ENCODE results near the gene MUC5AC. TPM values are rescaled to one million over a fixed set of nuclear protein-coding genes. Genes with fewer than 3 reads are reported as not detected.

Gene MUC5AC
- total RNA-seq, 3 donors from 2014 or later: 0.03 to 0.63 TPM; not detected in 1

- ATAC-seq (no peak), DNase-seq (no peak)
- Histone ChIP-seq H3K36me3 (ENCODE audit: low read depth) (no peaks in the 10 kb centered on the region), H3K9me3 (no peaks in the 10 kb centered on the region), H3K4me3 (no peak overlapping the region), H3K4me1 (ENCODE audit: low read depth) (no peaks in the 10 kb centered on the region)
- intact Hi-C loops (cut with DNase I, micrococcal nuclease): no loop called here
- TF ChIP-seq, protein P1, sequence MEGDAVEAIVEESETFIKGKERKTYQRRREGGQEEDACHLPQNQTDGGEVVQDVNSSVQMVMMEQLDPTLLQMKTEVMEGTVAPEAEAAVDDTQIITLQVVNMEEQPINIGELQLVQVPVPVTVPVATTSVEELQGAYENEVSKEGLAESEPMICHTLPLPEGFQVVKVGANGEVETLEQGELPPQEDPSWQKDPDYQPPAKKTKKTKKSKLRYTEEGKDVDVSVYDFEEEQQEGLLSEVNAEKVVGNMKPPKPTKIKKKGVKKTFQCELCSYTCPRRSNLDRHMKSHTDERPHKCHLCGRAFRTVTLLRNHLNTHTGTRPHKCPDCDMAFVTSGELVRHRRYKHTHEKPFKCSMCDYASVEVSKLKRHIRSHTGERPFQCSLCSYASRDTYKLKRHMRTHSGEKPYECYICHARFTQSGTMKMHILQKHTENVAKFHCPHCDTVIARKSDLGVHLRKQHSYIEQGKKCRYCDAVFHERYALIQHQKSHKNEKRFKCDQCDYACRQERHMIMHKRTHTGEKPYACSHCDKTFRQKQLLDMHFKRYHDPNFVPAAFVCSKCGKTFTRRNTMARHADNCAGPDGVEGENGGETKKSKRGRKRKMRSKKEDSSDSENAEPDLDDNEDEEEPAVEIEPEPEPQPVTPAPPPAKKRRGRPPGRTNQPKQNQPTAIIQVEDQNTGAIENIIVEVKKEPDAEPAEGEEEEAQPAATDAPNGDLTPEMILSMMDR (IDR thresholded peaks at IDR 0.05): no peak
Measured at GRCh38 chr11:1120532-1121330, 37.0 kb upstream of the MUC5AC start.

DNA sequence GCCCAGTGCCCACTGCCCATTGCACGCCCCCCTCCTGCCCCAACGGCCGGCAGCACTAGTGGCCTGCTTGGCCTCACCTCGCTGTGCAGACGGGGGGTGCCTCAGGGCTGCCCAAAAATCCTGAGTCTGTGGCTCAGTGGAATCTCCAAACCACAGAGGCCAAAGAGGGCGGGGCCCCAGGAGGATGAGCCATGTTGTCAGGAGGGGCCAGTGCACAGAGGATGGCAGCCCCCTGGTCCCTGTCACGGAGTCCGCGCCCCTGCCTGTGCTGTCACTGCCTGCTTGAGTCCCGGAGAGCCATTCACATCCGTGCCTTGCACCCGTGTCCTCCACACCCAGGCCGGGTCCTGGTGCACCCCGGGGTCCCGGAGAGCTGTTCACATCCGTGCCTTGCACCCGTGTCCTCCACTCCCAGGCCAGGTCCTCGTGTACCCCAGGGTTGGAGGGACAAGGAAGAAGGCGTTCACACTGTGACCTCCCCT lies 36.4 kb upstream of the MUC5AC start:
- DNase-seq (no peak), ATAC-seq (no peak)

DNA sequence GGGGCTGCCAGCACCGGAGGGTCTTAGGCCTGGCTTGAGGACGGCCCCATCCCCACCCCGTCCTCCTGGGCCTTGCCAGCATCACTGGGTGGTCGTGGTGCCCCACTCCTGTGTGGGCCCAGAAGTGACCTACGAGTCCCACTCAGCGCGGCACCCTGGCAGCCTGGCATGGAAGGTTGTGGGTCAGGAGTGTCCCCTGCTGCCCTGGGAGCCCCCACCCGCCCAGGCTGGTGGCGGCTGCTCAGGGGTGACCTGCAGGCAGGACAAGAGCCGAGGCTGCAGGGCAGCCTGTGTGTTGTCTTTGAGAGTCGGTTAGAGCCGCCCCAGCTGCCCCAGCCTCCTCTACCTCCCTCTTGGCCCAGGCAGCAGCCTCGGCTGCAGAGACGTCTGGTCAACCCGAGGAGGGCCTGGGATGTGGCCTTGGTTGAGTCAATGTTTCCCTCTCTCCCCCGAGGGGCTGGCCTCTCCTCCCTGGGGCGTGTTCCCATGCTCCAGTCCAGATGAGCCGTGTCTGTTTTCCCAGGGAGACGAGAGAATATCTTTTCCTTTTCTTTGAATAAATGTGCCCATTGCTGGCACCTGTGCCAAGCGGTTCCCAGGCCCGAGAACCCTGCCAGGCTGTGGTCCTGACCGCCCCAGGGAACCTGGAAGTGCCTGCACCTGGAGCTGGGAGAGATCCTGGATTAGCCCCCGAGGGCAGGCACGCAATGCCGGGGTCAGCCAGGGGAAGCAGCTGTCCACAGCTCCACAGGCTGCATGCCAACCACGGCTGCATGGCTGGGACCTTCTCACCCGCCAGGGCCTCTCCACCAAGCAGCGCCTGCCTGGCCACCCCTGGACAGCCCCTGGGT lies 35.7 kb upstream of the MUC5AC start:
- intact Hi-C loops (cut with DNase I, micrococcal nuclease): no loop called here
- Histone ChIP-seq H3K9me3 (no peaks in the 10 kb centered on the region), H3K36me3 (ENCODE audit: low read depth) (no peaks in the 10 kb centered on the region), H3K4me3 (no peak overlapping the region), H3K4me1 (ENCODE audit: low read depth) (no peaks in the 10 kb centered on the region)
- DNase-seq (no peak), ATAC-seq (no peak)
- TF ChIP-seq, protein P1 (IDR thresholded peaks at IDR 0.05): no peak

More for the DNA sequence above, 36.4 kb upstream of the MUC5AC start:
- Histone ChIP-seq H3K36me3 (ENCODE audit: low read depth) (no peaks in the 10 kb centered on the region), H3K4me1 (ENCODE audit: low read depth) (no peaks in the 10 kb centered on the region), H3K9me3 (no peaks in the 10 kb centered on the region), H3K4me3 (no peak overlapping the region)
- intact Hi-C loops (cut with DNase I, micrococcal nuclease): no loop called here
- TF ChIP-seq, protein P1 (IDR thresholded peaks at IDR 0.05): no peak

GRCh38 chr11:1122664-1123002 lies 35.1 kb upstream of the MUC5AC start:
- intact Hi-C loops (cut with DNase I, micrococcal nuclease): no loop called here
- DNase-seq: no peak
- Histone ChIP-seq H3K36me3 (ENCODE audit: low read depth) (no peaks in the 10 kb centered on the region), H3K4me1 (ENCODE audit: low read depth) (no peaks in the 10 kb centered on the region), H3K4me3 (no peak overlapping the region), H3K9me3 (no peaks in the 10 kb centered on the region)
- TF ChIP-seq, protein P1 (IDR thresholded peaks at IDR 0.05): no peak
- no peak for ATAC-seq

GRCh38 chr11:1123970-1124369 lies 33.8 kb upstream of the MUC5AC start:
- H3K4me1 ChIP-seq (ENCODE audit: low read depth): no peaks in the 10 kb centered on the region
- ATAC-seq (no peak), DNase-seq (no peak)
- no peaks in the 10 kb centered on the region for H3K9me3 ChIP-seq
- H3K36me3 ChIP-seq (ENCODE audit: low read depth): no peaks in the 10 kb centered on the region
- TF ChIP-seq, protein P1 (IDR thresholded peaks at IDR 0.05): no peak
- intact Hi-C loops (cut with DNase I, micrococcal nuclease): no loop called here
- no peak overlapping the region for H3K4me3 ChIP-seq

Measured in mucosa of descending colon (tissue), 3 donors.